HG03457 (cell line): ENCODE measurements around the gene SEC23A.
"Not testable (repeated sequence)": the region's sequence is repeated elsewhere in the genome, so short reads cannot be mapped to it uniquely, and the experiment has no call there.

Experiments used
- ATAC-seq: cut with Tn5 transposase; IDR thresholded peaks from one replicate; pipeline ENCODE4 v1.9.1; 2021; ENCODE audit warnings: moderate number of reproducible peaks; ENCODE audit not compliant: unreplicated experiment

Gene SEC23A

GRCh38 chr14:39102969-39103957 is at the start of gene SEC23A:
Gene SEC23A, minus strand, starts transcription at chr14:39103235. Its CDS starts 7,117 bp downstream, at chr14:39096118.
- peak; percentile 84 for ATAC-seq

DNA sequence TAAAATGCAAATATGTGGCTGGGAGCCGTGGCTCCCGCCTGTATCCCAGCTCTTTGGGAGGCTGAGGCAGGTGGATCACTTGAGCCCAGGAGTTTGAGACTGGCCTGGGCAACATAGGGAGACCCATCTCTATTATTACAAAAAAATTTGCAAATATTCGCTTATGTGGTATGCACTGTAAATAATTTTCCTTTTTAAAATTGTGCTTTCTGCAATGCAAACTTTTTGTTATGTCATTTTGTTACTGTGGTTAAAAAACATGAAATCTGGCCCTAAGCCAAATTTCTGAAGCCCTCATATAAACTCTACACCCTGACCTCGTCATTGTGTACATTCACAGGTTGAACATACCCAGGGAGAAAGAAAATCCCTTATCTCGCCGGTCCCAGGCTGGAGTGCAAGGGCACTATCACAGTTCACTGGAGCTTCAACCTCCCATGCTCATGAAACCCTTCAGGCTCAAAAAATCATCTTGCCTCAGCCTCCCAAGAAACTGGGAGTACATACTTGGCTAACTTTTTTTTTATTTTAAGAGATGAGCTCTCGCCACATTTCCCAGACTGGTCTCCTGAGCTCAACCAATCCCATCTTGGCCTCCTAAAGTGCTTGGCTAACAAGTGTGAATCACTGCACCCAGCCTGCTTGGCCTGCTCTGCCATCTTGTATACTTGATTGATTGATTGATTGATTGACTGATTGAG is 42.4 kb upstream of the SEC23A start:
- no peak for ATAC-seq

GRCh38 chr14:39143226-39143625 is 40.2 kb upstream of the SEC23A start:
- not testable (repeated sequence) for ATAC-seq

DNA sequence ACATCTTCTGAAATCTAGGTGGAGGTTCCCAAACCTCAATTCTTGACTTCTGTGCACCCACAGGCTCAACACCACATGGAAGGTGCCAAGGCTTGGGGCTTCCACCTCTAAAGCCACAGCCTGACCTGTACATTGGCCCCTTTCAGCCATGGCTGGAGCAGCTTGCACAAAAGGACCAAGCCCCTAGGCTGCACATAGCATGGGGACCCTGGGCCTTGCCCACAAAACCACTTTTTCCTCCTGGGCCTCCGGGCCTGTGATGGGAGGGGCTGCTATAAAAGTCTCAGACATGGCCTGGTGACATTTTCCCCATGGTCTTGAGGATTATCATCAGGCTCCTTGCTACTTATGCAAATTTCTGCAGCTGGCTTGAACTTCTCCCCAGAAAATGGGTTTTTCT is 38.6 kb upstream of the SEC23A start:
- ATAC-seq: not testable (repeated sequence)

- ATAC-seq: no peak
Observed at GRCh38 chr14:39140170-39140569, 37.1 kb upstream of the SEC23A start.

DNA sequence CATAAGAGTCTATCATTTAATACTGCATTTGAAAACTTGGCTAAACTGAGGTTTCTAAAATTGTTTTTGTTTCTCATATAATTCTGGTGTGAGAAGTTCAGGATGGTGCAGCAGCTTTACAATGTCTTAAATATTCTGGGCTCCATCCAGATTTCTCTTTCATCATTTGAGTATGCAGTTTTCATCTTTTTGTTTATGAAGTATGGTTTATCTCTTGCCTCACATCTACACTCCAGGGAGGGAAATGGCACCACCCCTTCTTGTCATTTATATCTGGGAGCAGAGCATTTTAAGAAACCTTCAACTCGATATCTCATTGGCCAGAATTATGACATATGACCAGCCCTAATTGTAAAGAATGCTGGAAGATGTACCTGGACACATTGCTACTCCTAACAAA is 35.4 kb upstream of the SEC23A start:
- ATAC-seq: no peak

DNA sequence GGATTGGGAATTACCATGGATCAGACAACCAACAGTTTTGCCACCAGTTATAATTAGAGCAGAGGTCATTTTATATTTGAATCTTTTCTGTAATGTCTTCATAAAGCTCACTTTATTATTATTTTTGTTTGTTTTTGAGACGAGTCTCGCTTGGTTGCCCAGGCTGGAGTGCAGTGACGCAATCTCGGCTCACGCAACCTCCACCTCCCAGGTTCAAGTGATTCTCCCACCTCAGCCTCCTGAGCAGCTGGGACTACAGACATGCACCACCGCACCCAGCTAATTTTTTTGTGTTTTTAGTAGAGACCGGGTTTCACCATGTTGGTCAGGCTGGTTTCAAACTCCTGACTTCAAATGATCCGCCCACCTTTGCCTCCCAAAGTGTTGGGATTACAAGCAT is 34.8 kb upstream of the SEC23A start:
- not testable (repeated sequence) for ATAC-seq

GRCh38 chr14:39122330-39123138 is 19.5 kb upstream of the SEC23A start:
- no peak for ATAC-seq

- peak; percentile 92 for ATAC-seq
Observed at GRCh38 chr14:39114073-39114838, 11.2 kb upstream of the SEC23A start, which contains the start of gene GEMIN2. Gene GEMIN2, plus strand, starts transcription at chr14:39114323. Its CDS starts 16 bp downstream, at chr14:39114339.

- no peak for ATAC-seq
Observed at GRCh38 chr14:39113685-39114072, 10.6 kb upstream of the SEC23A start.

DNA sequence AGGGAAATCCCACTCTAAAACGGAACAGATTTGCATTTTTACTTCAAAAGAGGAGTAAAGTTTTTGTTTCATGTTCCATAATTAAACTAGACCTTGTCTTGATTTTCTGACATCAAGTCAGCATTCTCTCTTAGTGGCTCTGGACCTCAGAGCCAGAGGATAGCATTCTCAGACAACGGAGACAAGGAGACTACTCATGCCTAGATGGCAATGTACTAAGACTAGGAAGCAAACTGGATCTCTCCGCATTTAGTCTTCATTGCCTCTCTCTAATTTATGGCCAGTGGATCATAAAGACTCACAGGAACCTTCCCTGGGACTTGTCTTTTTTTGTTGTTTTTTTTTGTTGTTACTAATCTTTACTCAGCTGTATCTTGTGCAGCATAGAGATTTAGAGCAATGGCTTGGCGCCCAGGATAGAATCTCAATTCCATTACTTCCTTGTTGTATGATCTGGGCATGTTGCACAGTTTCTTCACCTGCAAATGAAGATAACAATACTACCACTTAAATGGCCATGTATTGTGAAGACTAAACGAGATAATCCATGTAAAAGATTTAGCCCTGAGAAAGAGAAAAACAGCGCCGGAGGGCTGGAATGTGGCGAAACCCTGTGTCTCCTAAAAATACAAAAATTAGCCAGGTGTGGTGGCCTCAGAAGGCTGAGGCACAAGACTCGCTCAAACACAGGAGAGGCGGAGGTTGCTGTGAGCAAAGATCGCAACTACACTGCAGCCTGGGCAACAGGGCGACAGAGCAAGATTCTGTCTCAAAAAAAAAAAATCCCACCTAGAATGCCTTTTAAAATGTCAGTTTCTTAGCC is 7.1 kb upstream of the SEC23A start:
- ATAC-seq: no peak

- ATAC-seq: no peak
Observed at GRCh38 chr14:39108791-39109190, 5.8 kb upstream of the SEC23A start.

GRCh38 chr14:39107591-39107996 is 4.6 kb upstream of the SEC23A start:
- no peak for ATAC-seq

DNA sequence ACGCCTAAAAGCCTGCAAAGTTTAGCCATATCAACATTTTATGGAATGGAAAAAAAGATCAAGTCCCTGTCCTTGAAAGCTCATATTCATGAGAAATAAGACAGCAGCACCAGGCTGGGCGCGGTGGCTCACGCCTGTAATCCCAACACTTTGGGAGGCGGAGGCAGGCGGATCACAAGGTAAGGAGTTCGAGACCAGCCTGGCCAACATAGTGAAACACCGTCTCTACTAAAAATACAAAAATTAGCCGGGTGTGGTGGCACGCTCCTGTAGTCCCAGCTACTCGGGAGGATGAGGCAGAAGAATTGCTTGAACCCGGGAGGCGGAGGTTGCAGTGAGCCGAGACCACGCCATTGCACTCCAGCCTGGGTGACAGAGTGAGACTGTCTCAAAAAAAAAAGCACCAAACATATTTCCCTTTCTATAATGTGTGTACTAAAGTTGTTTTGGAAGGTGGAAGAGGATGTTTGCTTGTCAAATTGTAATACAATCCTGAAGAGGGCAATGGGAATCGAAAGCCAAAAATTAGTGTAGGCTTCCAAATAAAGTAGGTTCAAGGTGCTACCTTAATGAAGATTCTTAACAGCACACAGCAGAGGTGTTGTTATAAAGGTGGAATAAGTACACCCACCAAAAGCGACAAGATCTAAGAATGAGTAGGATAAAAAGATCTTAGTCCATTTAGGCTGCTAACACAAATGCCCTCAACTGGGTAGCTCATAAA is 1.2 kb upstream of the SEC23A start:
- not testable (repeated sequence) for ATAC-seq

DNA sequence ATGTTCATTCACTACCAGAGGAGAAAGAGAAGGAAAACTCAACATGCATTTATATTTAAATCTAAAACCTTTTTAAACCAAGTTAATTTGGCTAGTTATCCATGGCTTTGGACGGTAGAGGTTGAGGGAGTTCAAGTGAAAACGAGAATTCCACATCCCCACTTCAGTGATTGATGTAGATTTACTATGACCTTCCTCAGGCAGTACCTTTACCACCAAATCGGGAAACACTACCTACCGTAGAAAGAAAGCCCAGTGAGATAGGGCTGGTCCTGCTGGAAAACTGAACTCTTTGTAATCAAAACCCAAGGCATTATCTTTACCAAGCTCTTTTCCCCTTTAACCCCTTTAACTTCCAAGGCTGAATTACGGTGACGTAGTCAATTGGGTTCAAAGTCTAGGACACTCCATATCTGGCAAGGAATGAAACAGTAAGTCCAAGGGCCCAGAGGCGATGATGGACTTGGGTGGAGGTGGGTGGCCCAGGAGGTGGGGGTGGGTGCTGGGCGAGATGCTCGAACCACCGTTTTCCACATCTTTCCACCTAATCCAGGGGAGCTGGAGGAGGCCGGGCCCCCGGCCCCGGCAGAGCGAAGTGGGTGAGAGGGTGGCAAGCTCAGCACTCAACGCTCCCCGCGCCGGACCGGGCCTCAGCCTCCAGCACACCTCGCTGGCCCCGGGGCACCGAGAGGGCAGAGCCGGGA is 618 bp downstream of the SEC23A start:
- ATAC-seq: no peak

DNA sequence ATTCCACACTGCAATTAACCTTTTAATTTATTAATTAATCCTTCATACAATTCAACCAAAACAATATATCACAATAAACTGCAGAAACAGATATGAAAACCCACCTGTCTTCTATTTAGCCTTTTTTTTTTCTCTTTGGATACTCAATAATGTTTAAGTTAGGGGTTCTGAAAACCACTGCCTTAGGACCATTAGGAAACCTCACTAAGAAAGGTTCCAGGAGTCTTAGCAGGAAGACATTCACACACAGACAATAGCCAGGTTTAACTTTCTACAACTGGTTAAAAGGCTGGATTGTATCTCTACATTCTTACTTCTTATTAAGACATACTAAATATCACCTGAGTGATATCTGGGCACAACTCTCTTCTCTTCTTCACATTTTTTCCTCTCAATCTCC is 3.3 kb downstream of the SEC23A start:
- no peak for ATAC-seq

GRCh38 chr14:39099215-39099614 is 3.8 kb downstream of the SEC23A start:
- not testable (repeated sequence) for ATAC-seq

GRCh38 chr14:39097159-39097558 is 5.9 kb downstream of the SEC23A start:
- ATAC-seq: no peak
